Measurements from ENCODE around the gene CNTN4. TPM values are rescaled to one million over a fixed set of nuclear protein-coding genes. Genes with fewer than 3 reads are reported as not detected.

Gene CNTN4
- total RNA-seq, 1 donor from 2014 or later: 16.1 TPM

DNA sequence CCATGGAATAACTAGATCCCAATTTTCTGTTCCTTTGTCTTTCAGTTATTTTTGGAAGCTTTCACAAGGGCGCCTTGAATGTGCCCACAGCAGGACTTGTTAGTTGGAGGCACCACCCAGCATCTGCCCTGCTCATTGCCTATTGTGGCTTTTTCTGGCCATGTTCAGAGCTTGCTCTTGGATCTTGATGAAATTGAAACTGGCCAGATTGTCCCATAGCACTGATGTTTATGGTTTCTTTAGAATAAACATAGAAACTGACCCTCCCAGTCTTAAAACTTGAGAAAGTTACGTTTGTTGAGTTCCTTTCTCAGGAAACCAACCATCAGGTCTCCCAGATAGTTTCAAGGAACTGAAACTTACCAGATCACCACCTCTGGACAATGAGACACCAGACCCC, 536.8 kb downstream of the CNTN4 start:
- Mint-ChIP-seq H3K4me1 (ENCODE audit: low read depth) (peaks cover 2% of the 10 kb centered on the region), H3K9me3 (ENCODE audit: low read depth) (peaks cover 5% of the 10 kb centered on the region)
- TF ChIP-seq, protein P1, sequence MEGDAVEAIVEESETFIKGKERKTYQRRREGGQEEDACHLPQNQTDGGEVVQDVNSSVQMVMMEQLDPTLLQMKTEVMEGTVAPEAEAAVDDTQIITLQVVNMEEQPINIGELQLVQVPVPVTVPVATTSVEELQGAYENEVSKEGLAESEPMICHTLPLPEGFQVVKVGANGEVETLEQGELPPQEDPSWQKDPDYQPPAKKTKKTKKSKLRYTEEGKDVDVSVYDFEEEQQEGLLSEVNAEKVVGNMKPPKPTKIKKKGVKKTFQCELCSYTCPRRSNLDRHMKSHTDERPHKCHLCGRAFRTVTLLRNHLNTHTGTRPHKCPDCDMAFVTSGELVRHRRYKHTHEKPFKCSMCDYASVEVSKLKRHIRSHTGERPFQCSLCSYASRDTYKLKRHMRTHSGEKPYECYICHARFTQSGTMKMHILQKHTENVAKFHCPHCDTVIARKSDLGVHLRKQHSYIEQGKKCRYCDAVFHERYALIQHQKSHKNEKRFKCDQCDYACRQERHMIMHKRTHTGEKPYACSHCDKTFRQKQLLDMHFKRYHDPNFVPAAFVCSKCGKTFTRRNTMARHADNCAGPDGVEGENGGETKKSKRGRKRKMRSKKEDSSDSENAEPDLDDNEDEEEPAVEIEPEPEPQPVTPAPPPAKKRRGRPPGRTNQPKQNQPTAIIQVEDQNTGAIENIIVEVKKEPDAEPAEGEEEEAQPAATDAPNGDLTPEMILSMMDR (IDR thresholded peaks at IDR 0.05; ENCODE audit: unreplicated experiment): no peak

DNA sequence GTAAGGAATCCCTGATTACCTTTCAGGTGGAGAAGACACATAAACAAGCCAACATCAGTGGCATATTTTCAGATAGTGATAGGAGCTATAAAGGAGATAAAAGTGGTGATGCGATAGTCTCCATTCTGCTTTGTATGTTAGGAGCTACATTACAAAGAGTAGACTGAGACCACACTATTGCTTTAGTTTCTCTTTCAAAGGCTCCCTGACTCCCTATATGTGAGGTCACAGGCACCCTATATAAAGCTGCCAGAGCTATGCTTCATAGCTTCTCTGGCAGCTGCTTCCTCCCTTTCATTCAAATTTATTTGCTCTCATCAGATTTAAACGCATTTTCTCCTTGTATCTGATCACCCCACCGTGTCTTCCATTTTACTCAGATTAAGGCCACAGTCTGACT, 544.9 kb downstream of the CNTN4 start:
- Mint-ChIP-seq H3K27me3 (no peaks in the 10 kb centered on the region), H3K36me3 (ENCODE audit: insufficient read depth) (peaks cover 1% of the 10 kb centered on the region), H3K27ac (no peak overlapping the region), H3K4me3 (ENCODE audit: low read depth) (no peak overlapping the region), H3K4me1 (ENCODE audit: low read depth) (peaks cover 2% of the 10 kb centered on the region), H3K9me3 (ENCODE audit: low read depth) (peaks cover 3% of the 10 kb centered on the region)
- DNase-seq (ENCODE audit: low spot score, unreplicated experiment): no peak
- TF ChIP-seq, protein P1 (IDR thresholded peaks at IDR 0.05; ENCODE audit: unreplicated experiment): no peak

More for the DNA sequence above, 536.8 kb downstream of the CNTN4 start:
- H3K36me3 Mint-ChIP-seq (ENCODE audit: insufficient read depth): no peaks in the 10 kb centered on the region
- DNase-seq (ENCODE audit: low spot score, unreplicated experiment): no peak
- H3K4me3 Mint-ChIP-seq (ENCODE audit: low read depth): no peak overlapping the region
- no peaks in the 10 kb centered on the region for H3K27me3 Mint-ChIP-seq
- H3K27ac Mint-ChIP-seq: no peak overlapping the region

DNA sequence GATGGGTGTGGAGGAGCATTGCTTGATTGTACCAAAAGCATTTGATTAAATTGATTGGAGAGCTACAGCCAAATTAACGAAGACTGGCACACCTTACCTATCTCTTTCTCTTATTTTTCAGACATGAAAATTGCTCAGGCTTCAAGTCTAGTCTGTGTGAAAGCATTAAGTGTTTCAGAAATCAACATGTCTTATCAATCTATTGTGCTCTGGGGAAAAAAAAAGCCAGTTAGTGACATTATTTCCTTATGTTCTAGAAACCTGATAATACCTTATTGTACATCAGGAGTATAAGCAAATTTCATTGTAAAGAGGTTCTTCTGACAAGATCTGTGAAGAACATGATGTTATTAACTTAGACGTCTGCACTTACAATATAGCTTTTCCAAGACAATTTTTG, 546.3 kb downstream of the CNTN4 start:
- Mint-ChIP-seq H3K27me3 (no peaks in the 10 kb centered on the region), H3K4me1 (ENCODE audit: low read depth) (no peaks in the 10 kb centered on the region), H3K9me3 (ENCODE audit: low read depth) (peaks cover 9% of the 10 kb centered on the region), H3K4me3 (ENCODE audit: low read depth) (no peak overlapping the region), H3K27ac (no peak overlapping the region), H3K36me3 (ENCODE audit: insufficient read depth) (peaks cover 1% of the 10 kb centered on the region)
- no peak for DNase-seq (ENCODE audit: low spot score, unreplicated experiment)
- TF ChIP-seq, protein P1 (IDR thresholded peaks at IDR 0.05; ENCODE audit: unreplicated experiment): no peak

DNA sequence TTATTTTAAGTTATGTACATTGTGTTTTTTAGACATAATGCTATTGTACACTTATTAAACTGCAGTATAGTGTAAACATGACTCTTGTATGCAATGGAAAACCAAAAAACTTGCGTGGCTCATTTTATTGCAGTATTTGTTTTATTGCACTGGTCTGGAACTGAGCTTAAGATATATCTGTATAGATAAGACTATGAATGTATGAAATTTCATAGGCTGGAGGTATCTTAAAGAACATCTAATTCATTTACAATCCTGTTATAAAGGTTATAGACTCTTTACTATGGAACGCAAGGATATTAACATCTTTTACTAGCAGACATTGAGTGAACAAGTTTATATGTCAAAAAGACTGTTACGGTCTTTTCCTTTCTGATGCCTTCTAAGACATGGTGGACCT, 552.1 kb downstream of the CNTN4 start:
- Mint-ChIP-seq H3K27ac (no peak overlapping the region), H3K27me3 (no peaks in the 10 kb centered on the region), H3K4me1 (ENCODE audit: low read depth) (peaks cover 8% of the 10 kb centered on the region), H3K36me3 (ENCODE audit: insufficient read depth) (peaks cover 1% of the 10 kb centered on the region), H3K9me3 (ENCODE audit: low read depth) (peaks cover 13% of the 10 kb centered on the region), H3K4me3 (ENCODE audit: low read depth) (no peak overlapping the region)
- DNase-seq (ENCODE audit: low spot score, unreplicated experiment): no peak
- TF ChIP-seq, protein P1 (IDR thresholded peaks at IDR 0.05; ENCODE audit: unreplicated experiment): no peak

DNA sequence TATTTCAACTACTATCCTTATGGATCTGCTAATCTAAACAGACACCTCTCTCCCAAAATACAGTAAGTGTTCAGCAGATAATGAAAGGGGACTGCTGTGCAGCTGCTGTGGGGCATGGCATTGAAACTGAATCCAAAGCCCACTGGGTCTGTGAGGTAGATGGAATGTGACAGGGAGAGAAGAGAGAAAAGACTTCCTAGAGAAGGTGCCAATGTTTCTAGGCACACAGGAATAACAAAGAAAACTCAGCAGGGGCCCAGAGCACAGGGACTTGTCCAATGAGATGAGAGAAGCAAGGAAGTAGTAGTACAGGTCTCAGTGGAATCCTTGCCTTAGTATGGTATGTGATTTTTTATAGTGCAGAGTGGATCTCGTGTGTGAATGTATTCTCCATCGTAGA, 553.7 kb downstream of the CNTN4 start:
- H3K4me1 Mint-ChIP-seq (ENCODE audit: low read depth): peaks cover 10% of the 10 kb centered on the region
- DNase-seq (ENCODE audit: low spot score, unreplicated experiment): no peak
- TF ChIP-seq, protein P1 (IDR thresholded peaks at IDR 0.05; ENCODE audit: unreplicated experiment): no peak
- no peaks in the 10 kb centered on the region for H3K27me3 Mint-ChIP-seq
- H3K9me3 Mint-ChIP-seq (ENCODE audit: low read depth): peaks cover 13% of the 10 kb centered on the region
- H3K27ac Mint-ChIP-seq: no peak overlapping the region
- no peak overlapping the region for H3K4me3 Mint-ChIP-seq (ENCODE audit: low read depth)
- H3K36me3 Mint-ChIP-seq (ENCODE audit: insufficient read depth): peaks cover 1% of the 10 kb centered on the region

Measured in progenitor cell of endocrine pancreas (in vitro differentiated cells).